Measurements from ENCODE around the gene RASL11B. TPM values are rescaled to one million over a fixed set of nuclear protein-coding genes. Genes with fewer than 3 reads are reported as not detected.

RASL11B gene
- total RNA-seq, 4 donors from 2014 or later, result 1.3 to 2.5 (median 1.7) TPM

- 69% methylated on average over 2 of the region's 2 CpGs for WGBS
- Histone ChIP-seq H3K27me3 (no peaks in the 10 kb centered on the region), H3K9me3 (no peaks in the 10 kb centered on the region), H3K27ac (no peak overlapping the region), H3K4me1 (no peaks in the 10 kb centered on the region), H3K36me3 (peaks cover 4% of the 10 kb centered on the region), H3K4me3 (no peak overlapping the region)
- TF ChIP-seq POLR2AphosphoS5 (IDR thresholded peaks at IDR 0.05) (no peak), CTCF (IDR thresholded peaks at IDR 0.05) (no peak), POLR2A (IDR thresholded peaks at IDR 0.05) (no peak), EP300 (IDR thresholded peaks at IDR 0.05) (no peak)
- DNase-seq (ENCODE audit: low spot score in 2 of 2), result no peak
These were observed 27.2 kb downstream of the RASL11B start for GRCh38 chr4:52889354-52889753.

DNA sequence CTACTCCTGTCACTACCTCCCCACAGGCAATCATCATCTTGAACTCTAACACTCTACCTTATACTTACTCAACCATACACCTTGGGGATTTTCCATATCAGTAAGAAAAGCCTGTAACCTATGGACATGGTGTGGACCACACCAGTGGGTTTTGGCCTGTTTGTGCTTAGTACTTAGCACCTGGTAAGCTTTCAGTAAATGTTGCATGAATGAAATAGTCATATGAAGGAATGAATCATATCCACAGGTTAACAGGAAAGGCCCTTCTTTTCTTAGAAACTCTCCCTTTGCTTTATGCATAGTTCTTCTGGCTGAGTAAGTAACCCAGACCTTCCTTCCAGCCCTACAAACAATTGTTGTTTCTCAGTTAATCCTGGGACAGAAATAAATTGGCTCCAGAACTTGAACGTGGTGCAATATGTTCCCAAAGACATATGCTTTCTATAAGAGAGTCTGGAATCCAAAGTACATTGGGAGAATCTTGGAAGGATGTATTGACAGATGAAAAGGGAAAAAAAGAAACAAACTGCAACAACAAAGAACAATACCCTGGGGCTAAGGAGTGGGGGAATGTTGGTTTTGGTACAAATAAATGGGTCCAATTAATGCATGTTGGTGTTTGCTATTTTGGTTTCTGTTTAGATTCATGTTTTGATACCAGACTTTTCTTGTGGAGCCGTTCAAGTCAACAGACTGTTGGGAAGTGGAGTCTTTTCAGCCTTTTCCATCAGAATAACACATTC is 27.8 kb downstream of the RASL11B start:
- no peaks in the 10 kb centered on the region for H3K27me3 ChIP-seq
- H3K27ac ChIP-seq, result no peak overlapping the region
- no peak overlapping the region for H3K4me3 ChIP-seq
- H3K36me3 ChIP-seq, result no peaks in the 10 kb centered on the region
- TF ChIP-seq EP300 (IDR thresholded peaks at IDR 0.05) (no peak), POLR2A (IDR thresholded peaks at IDR 0.05) (no peak), POLR2AphosphoS5 (IDR thresholded peaks at IDR 0.05) (no peak), CTCF (IDR thresholded peaks at IDR 0.05) (no peak)
- 43% methylated on average over 2 of the region's 2 CpGs for WGBS
- DNase-seq (ENCODE audit: low spot score in 2 of 2), result no peak
- no peaks in the 10 kb centered on the region for H3K9me3 ChIP-seq
- H3K4me1 ChIP-seq, result no peaks in the 10 kb centered on the region

DNA sequence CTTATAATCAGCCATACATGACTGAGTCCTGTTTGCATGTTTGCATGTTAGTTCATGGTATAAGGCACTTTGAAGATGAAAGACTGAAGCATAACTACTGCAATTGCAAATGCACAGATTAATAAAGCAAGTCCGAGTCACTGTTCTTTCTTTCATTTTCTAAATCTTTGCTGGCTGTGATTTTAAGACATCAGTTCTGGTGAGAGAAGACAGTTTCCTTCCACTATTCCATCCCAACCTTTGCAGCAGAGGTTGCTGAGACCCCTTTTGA is 28.3 kb downstream of the RASL11B start:
- Histone ChIP-seq H3K27ac (no peak overlapping the region), H3K4me1 (no peaks in the 10 kb centered on the region), H3K9me3 (no peaks in the 10 kb centered on the region), H3K27me3 (no peaks in the 10 kb centered on the region), H3K4me3 (no peak overlapping the region), H3K36me3 (no peaks in the 10 kb centered on the region)
- TF ChIP-seq EP300 (IDR thresholded peaks at IDR 0.05), result no peak
- TF ChIP-seq POLR2AphosphoS5 (IDR thresholded peaks at IDR 0.05), result no peak
- no peak for TF ChIP-seq CTCF (IDR thresholded peaks at IDR 0.05)
- no peak for TF ChIP-seq POLR2A (IDR thresholded peaks at IDR 0.05)
- no peak for DNase-seq (ENCODE audit: low spot score in 2 of 2)
- 52% methylated on average over 1 of the region's 1 CpG for WGBS

GRCh38 chr4:52891743-52892142 is 29.6 kb downstream of the RASL11B start:
- H3K27ac ChIP-seq, result no peak overlapping the region
- WGBS, result 82% methylated on average over 1 of the region's 1 CpG
- H3K4me1 ChIP-seq, result no peaks in the 10 kb centered on the region
- H3K36me3 ChIP-seq, result no peaks in the 10 kb centered on the region
- DNase-seq (ENCODE audit: low spot score in 2 of 2), result no peak
- no peak for TF ChIP-seq EP300 (IDR thresholded peaks at IDR 0.05)
- TF ChIP-seq POLR2A (IDR thresholded peaks at IDR 0.05), result no peak
- no peak for TF ChIP-seq POLR2AphosphoS5 (IDR thresholded peaks at IDR 0.05)
- TF ChIP-seq CTCF (IDR thresholded peaks at IDR 0.05), result no peak
- no peak overlapping the region for H3K4me3 ChIP-seq
- no peaks in the 10 kb centered on the region for H3K9me3 ChIP-seq
- no peaks in the 10 kb centered on the region for H3K27me3 ChIP-seq

- H3K4me3 ChIP-seq, result no peak overlapping the region
- DNase-seq (ENCODE audit: low spot score in 2 of 2), result no peak
- 84% methylated on average over 3 of the region's 3 CpGs for WGBS
These were observed 30.8 kb downstream of the RASL11B start for GRCh38 chr4:52892880-52893279.

More at GRCh38 chr4:52892880-52893279, 30.8 kb downstream of the RASL11B start:
- Histone ChIP-seq H3K9me3 (no peaks in the 10 kb centered on the region), H3K36me3 (no peaks in the 10 kb centered on the region), H3K27ac (no peak overlapping the region), H3K4me1 (no peaks in the 10 kb centered on the region), H3K27me3 (no peaks in the 10 kb centered on the region)
- TF ChIP-seq EP300 (IDR thresholded peaks at IDR 0.05), result no peak
- TF ChIP-seq CTCF (IDR thresholded peaks at IDR 0.05), result no peak
- no peak for TF ChIP-seq POLR2AphosphoS5 (IDR thresholded peaks at IDR 0.05)
- no peak for TF ChIP-seq POLR2A (IDR thresholded peaks at IDR 0.05)

Data from suprapubic skin (tissue), 4 donors.